GM12892 (cell line): ENCODE measurements around the gene LMO2.

Experiments
- POLR2A ChIP-seq: IDR thresholded peaks from 2 replicates; pipeline ENCODE4 v1.6.1; 2011; ENCODE audit warnings: low read depth, low read length, control low read depth
- POLR2AphosphoS5 ChIP-seq: IDR thresholded peaks from 2 replicates; pipeline ENCODE4 v1.6.1; 2011; ENCODE audit warnings: low read depth, low read length, control low read depth
- TAF1 ChIP-seq: IDR thresholded peaks from 2 replicates; pipeline ENCODE4 v1.6.1; 2011; ENCODE audit warnings: low read depth, mild to moderate bottlenecking, control low read depth, low read length, borderline replicate concordance

- no peak for TF ChIP-seq POLR2A
- no peak for TF ChIP-seq TAF1
- no peak for TF ChIP-seq POLR2AphosphoS5
Observed at GRCh38 chr11:33892906-33893594, 1.2 kb upstream of the LMO2 start.
